Measurements from ENCODE around the gene AGO4.

- TF ChIP-seq EZH2 (IDR thresholded peaks at IDR 0.05) (no peak), MAX (IDR thresholded peaks at IDR 0.05) (no peak), FOSL1 (IDR thresholded peaks at IDR 0.05; ENCODE audit: low read depth) (no peak), SP1 (IDR thresholded peaks at IDR 0.05; ENCODE audit: low read depth) (no peak), POLR2AphosphoS5 (IDR thresholded peaks at IDR 0.05; ENCODE audit: low read depth, low read length) (no peak), CTCF (IDR thresholded peaks at IDR 0.05 in 2 of 3, conservative IDR thresholded peaks at IDR 0.05 in 1 of 3; ENCODE audit: borderline replicate concordance in 1 of 3, insufficient read depth in 1 of 3, low read depth in 2 of 3, low read length in 2 of 3) (no peak), TCF7L2 (IDR thresholded peaks at IDR 0.05; ENCODE audit: borderline replicate concordance, extremely low read depth, insufficient read depth, insufficient read length) (no peak), POLR2A (IDR thresholded peaks at IDR 0.05; ENCODE audit: borderline replicate concordance, extremely low read depth, insufficient read depth, insufficient read length) (no peak), JUND (IDR thresholded peaks at IDR 0.05) (no peak), CEBPB (IDR thresholded peaks at IDR 0.05; ENCODE audit: low read depth) (no peak), EZH2phosphoT487 (IDR thresholded peaks at IDR 0.05; ENCODE audit: borderline replicate concordance) (no peak), ZNF274 (IDR thresholded peaks at IDR 0.05; ENCODE audit: low read depth, low read length) (no peak), REST (IDR thresholded peaks at IDR 0.05; ENCODE audit: low read depth) (no peak)
Measured at GRCh38 chr1:35860696-35861095, 52.9 kb downstream of the AGO4 start.
